SU-DHL-6 (cell line): ENCODE measurements around the gene GPR26.

ENCODE experiments used
- CTCF ChIP-seq: fragments of 200-600 bp; sonication (generic); IDR thresholded peaks from one replicate; pipeline ENCODE4 v1.5.1; 2017; ENCODE audit warnings: antibody characterized with exemption, mild to moderate bottlenecking, low read length, moderate library complexity; ENCODE audit not compliant: insufficient read depth, poor library complexity, severe bottlenecking
- EZH2phosphoT487 ChIP-seq: fragments of 200-600 bp; sonication (generic), shearing (Covaris generic); conservative IDR thresholded peaks from 2 replicates; pipeline ENCODE4 v1.6.1; 2018; ENCODE audit warnings: mild to moderate bottlenecking, antibody characterized with exemption, low read length, moderate library complexity, mixed read lengths

GRCh38 chr10:123704812-123705211 lies 38.7 kb downstream of the GPR26 start:
- TF ChIP-seq CTCF (no peak), EZH2phosphoT487 (no peak)
